Right atrium auricular region (tissue), 2 donors: ENCODE results near the gene RASSF8. TPM values are rescaled to one million over a fixed set of nuclear protein-coding genes. Genes with fewer than 3 reads are reported as not detected.
A peak's percentile ranks its signal among the peaks of the same experiment; 100 is the strongest.

Experiments used
- DNase-seq: peaks from one replicate; pipeline ENCODE4 v3.0.0-alpha.2; 2019; ENCODE audit warnings: low spot score
- H3K27ac ChIP-seq, 2 donors: fragments of 200-600 bp; sonication (generic); 1 replicate in 1 of 2; 2 replicates in 1 of 2; pipeline ENCODE4 v1.5.1; 2016 to 2019
- H3K27me3 ChIP-seq, 2 donors: fragments of 200-600 bp; sonication (generic); one replicate each; pipeline versions ENCODE4 v1.5.1 to v1.6.0; 2017 to 2019
- H3K36me3 ChIP-seq: fragments of 200-600 bp; sonication (generic); one replicate; pipeline ENCODE4 v1.5.1; 2016
- H3K4me1 ChIP-seq, 2 donors: fragments of 200-600 bp; sonication (generic); one replicate each; pipeline versions ENCODE4 v1.5.1 to v1.6.0; 2017 to 2019
- H3K4me3 ChIP-seq, 2 donors: fragments of 200-600 bp; sonication (generic); 1 replicate in 1 of 2; 2 replicates in 1 of 2; pipeline ENCODE4 v1.5.1; 2017 to 2019; ENCODE audit warnings: mild to moderate bottlenecking in 1 of 2, moderate library complexity in 1 of 2
- H3K9me3 ChIP-seq, 2 donors: fragments of 200-600 bp; sonication (generic); one replicate each; pipeline ENCODE4 v1.5.1; 2019
- total RNA-seq, 2 donors: library from RNA; depleted of rRNA; stranded (reverse); fragments of >200 nt; gene quantifications; one replicate each; pipeline ENCODE4 v1.1.0, GENCODE V29; 2016
- TF ChIP-seq, protein P1 (sequence below), 2 donors: fragments of 200-600 bp; sonication (generic); IDR thresholded peaks; one replicate each; pipeline ENCODE4 v1.5.1; 2019; ENCODE audit warnings: antibody characterized with exemption in 2 of 2

The RASSF8 gene
- total RNA-seq, 2 donors from 2014 or later, result 44.4 to 67.4 TPM

DNA sequence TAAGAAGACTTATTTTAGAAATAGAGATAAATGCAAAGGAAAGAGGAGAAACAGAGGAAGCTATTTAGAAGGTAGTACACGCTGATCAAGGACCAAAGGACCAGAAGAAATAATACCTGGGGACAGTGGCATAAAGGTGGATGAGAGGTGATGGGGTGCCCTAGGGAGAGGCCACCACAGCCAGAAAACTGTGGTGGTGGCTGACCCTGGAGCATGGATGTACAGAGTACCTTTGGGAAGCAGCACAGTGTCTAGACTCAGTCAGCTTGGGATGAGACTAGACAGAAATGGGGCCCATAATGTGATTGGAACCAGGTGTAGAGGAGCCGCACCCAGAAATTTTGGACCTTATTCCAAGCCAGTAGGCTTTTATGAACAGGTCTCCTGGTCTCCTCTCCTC is 17.2 kb downstream of the RASSF8 start:
- H3K27ac ChIP-seq, result no peak overlapping the region
- H3K9me3 ChIP-seq, result no peaks in the 10 kb centered on the region
- peaks cover 0 to 81% of the 10 kb centered on the region in 2 donors for H3K4me1 ChIP-seq
- TF ChIP-seq, protein P1, sequence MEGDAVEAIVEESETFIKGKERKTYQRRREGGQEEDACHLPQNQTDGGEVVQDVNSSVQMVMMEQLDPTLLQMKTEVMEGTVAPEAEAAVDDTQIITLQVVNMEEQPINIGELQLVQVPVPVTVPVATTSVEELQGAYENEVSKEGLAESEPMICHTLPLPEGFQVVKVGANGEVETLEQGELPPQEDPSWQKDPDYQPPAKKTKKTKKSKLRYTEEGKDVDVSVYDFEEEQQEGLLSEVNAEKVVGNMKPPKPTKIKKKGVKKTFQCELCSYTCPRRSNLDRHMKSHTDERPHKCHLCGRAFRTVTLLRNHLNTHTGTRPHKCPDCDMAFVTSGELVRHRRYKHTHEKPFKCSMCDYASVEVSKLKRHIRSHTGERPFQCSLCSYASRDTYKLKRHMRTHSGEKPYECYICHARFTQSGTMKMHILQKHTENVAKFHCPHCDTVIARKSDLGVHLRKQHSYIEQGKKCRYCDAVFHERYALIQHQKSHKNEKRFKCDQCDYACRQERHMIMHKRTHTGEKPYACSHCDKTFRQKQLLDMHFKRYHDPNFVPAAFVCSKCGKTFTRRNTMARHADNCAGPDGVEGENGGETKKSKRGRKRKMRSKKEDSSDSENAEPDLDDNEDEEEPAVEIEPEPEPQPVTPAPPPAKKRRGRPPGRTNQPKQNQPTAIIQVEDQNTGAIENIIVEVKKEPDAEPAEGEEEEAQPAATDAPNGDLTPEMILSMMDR (IDR thresholded peaks at IDR 0.05), result no peak
- no peak overlapping the region for H3K4me3 ChIP-seq
- DNase-seq, result no peak
- no peaks in the 10 kb centered on the region for H3K36me3 ChIP-seq
- H3K27me3 ChIP-seq, result no peaks in the 10 kb centered on the region

GRCh38 chr12:25976289-25976688 is 17.8 kb downstream of the RASSF8 start:
- peak overlapping the region in 1 of 2 donors; percentile 11 for H3K4me3 ChIP-seq
- H3K27me3 ChIP-seq, result no peaks in the 10 kb centered on the region
- no peaks in the 10 kb centered on the region for H3K36me3 ChIP-seq
- TF ChIP-seq, protein P1 (IDR thresholded peaks at IDR 0.05), result no peak
- peaks cover 0 to 77% of the 10 kb centered on the region in 2 donors for H3K4me1 ChIP-seq
- no peaks in the 10 kb centered on the region for H3K9me3 ChIP-seq
- no peak for DNase-seq
- H3K27ac ChIP-seq, result no peak overlapping the region

- no peaks in the 10 kb centered on the region for H3K27me3 ChIP-seq
- no peak overlapping the region for H3K27ac ChIP-seq
- TF ChIP-seq, protein P1 (IDR thresholded peaks at IDR 0.05), result no peak
- no peaks in the 10 kb centered on the region for H3K9me3 ChIP-seq
- H3K36me3 ChIP-seq, result no peaks in the 10 kb centered on the region
- DNase-seq, result no peak
- H3K4me1 ChIP-seq, result peaks cover 0 to 74% of the 10 kb centered on the region in 2 donors
- H3K4me3 ChIP-seq, result no peak overlapping the region
Observed at GRCh38 chr12:25977047-25977446, 18.6 kb downstream of the RASSF8 start.

DNA sequence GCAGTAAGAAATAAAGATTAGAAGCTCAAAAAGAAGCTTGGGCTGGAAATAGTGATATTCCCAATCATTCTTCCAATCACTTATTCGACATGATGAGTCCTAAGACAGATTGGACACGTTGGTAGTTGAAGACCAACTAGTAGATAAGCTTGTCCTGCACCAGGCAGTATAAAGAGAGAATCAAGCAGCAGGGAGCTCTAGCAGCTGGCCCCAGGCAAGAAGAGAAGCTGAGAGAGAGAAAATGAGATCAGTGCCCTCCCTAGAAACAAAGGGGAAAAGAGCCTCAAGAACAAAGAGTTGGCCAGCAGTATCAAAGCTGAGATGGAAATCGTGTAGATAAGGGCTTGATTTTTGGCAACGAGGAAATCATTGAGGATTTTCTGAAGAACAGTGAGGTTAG is 20.6 kb downstream of the RASSF8 start:
- TF ChIP-seq, protein P1 (IDR thresholded peaks at IDR 0.05), result no peak
- Histone ChIP-seq H3K4me3 (no peak overlapping the region), H3K4me1 (peaks cover 0 to 76% of the 10 kb centered on the region in 2 donors), H3K27ac (no peak overlapping the region), H3K9me3 (no peaks in the 10 kb centered on the region), H3K36me3 (no peaks in the 10 kb centered on the region), H3K27me3 (no peaks in the 10 kb centered on the region)
- DNase-seq, result no peak

DNA sequence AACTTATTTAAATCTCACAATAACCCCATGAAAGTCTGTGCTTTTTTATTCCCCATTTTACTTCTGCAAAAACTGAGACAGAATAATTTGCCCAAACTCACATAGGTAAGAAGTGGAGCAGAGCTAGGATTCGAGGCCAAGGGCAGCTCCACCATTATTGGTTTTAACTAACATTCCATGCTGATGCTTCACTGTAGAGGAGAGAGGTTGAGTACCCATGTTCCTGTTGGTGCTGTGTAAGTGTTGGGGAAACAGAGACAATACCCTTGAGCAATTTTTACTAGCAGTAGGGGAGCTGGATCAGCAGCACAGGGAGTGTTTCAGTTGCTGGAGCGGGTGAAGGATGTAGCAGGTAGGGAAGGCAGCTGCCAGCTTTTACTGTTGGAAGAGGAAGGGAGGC is 21.1 kb downstream of the RASSF8 start:
- TF ChIP-seq, protein P1 (IDR thresholded peaks at IDR 0.05), result no peak
- no peak overlapping the region for H3K4me3 ChIP-seq
- no peaks in the 10 kb centered on the region for H3K36me3 ChIP-seq
- no peaks in the 10 kb centered on the region for H3K27me3 ChIP-seq
- no peak for DNase-seq
- no peaks in the 10 kb centered on the region for H3K9me3 ChIP-seq
- peaks cover 0 to 75% of the 10 kb centered on the region in 2 donors for H3K4me1 ChIP-seq
- H3K27ac ChIP-seq, result no peak overlapping the region

- H3K9me3 ChIP-seq, result no peaks in the 10 kb centered on the region
- peaks cover 0 to 75% of the 10 kb centered on the region in 2 donors for H3K4me1 ChIP-seq
- no peak overlapping the region for H3K27ac ChIP-seq
- TF ChIP-seq, protein P1 (IDR thresholded peaks at IDR 0.05), result no peak
- H3K4me3 ChIP-seq, result no peak overlapping the region
- no peaks in the 10 kb centered on the region for H3K27me3 ChIP-seq
- no peak for DNase-seq
- no peaks in the 10 kb centered on the region for H3K36me3 ChIP-seq
Observed at GRCh38 chr12:25980035-25980434, 21.6 kb downstream of the RASSF8 start.
